GM12878 (cell line): ENCODE data around the gene PTPRN2. TPM values are rescaled to one million over a fixed set of nuclear protein-coding genes. Genes with fewer than 3 reads are reported as not detected.

ENCODE experiments used
- IRF5 ChIP-seq: fragments of 450-650 bp; IDR thresholded peaks from 2 replicates; pipeline ENCODE4 v1.6.1; 2017; ENCODE audit warnings: borderline replicate concordance
- NFYA ChIP-seq: IDR thresholded peaks from 2 replicates; pipeline ENCODE4 v1.6.1; 2011; ENCODE audit warnings: low read depth, mild to moderate bottlenecking, low read length, improper control_type of control experiment, borderline replicate concordance
- NFYB ChIP-seq: IDR thresholded peaks from 2 replicates; pipeline ENCODE4 v1.6.1; 2011; ENCODE audit warnings: low read depth, mild to moderate bottlenecking, low read length, improper control_type of control experiment, moderate library complexity; ENCODE audit not compliant: insufficient read depth
- NR2C2 ChIP-seq: IDR thresholded peaks from 2 replicates; pipeline ENCODE4 v1.6.1; 2011; ENCODE audit warnings: borderline replicate concordance, low read depth; ENCODE audit not compliant: control insufficient read depth, insufficient read length
- REST ChIP-seq: IDR thresholded peaks from 2 replicates; pipeline ENCODE4 v1.6.1; 2012; ENCODE audit warnings: mild to moderate bottlenecking, low read depth, low read length
- RFX5 ChIP-seq: IDR thresholded peaks from 2 replicates; pipeline ENCODE4 v1.6.1; 2011; ENCODE audit warnings: low read depth, low read length, improper control_type of control experiment
- SIX5 ChIP-seq: IDR thresholded peaks from 2 replicates; pipeline ENCODE4 v1.6.1; 2011; ENCODE audit warnings: mild to moderate bottlenecking, low read depth, low read length, moderate library complexity; ENCODE audit not compliant: severe bottlenecking
- polyA plus RNA-seq, 11 experiments: library from polyadenylated mRNA; depleted of rRNA in 4 of 11; unstranded in 6 of 11; stranded (reverse) in 5 of 11; fragments of >200 nt; fragmentation: Nextera tagmentation in 4 of 11; fragmentation: Illumina TruSeq in 1 of 11; extraction: Ambion mirVana in 4 of 11; extraction: Trizol in 1 of 11; gene quantifications; 1 replicate in 1 of 11; 2 replicates in 10 of 11; pipeline versions ENCODE4 v1.2.1 to v1.2.3, GENCODE V29; 2011 to 2016; ENCODE audit warnings: inconsistent platforms in 2 of 11, missing spikeins in 2 of 11, low read depth in 1 of 11
- total RNA-seq, 4 experiments: library from RNA; depleted of rRNA in 3 of 4; stranded (reverse); fragments of >200 nt in 3 of 4; fragmentation: Illumina TruSeq in 1 of 4; extraction: Trizol in 1 of 4; gene quantifications; 2 replicates each; pipeline versions ENCODE4 v1.2.1 to v1.2.3, GENCODE V29; 2013 to 2021

The PTPRN2 gene
- total and polyA plus RNA-seq, 10 of the 15 experiments (the other 5 are each of a cell fraction or from before 2014, with no cell fraction given) = 5.4 TPM; not detected in 9

- no peak for TF ChIP-seq REST
- TF ChIP-seq IRF5 = no peak
- TF ChIP-seq NFYB = no peak
- no peak for TF ChIP-seq NR2C2
- TF ChIP-seq RFX5 = no peak
- TF ChIP-seq SIX5 = no peak
- no peak for TF ChIP-seq NFYA
These were observed 594.1 kb downstream of the PTPRN2 start (continued) for GRCh38 chr7:157993406-157994105.
